ENCODE measurements around the gene MYCL. TPM values are rescaled to one million over a fixed set of nuclear protein-coding genes. Genes with fewer than 3 reads are reported as not detected.

MYCL gene
- total RNA-seq, 1 experiment from 2014 or later = 18.4 TPM

DNA sequence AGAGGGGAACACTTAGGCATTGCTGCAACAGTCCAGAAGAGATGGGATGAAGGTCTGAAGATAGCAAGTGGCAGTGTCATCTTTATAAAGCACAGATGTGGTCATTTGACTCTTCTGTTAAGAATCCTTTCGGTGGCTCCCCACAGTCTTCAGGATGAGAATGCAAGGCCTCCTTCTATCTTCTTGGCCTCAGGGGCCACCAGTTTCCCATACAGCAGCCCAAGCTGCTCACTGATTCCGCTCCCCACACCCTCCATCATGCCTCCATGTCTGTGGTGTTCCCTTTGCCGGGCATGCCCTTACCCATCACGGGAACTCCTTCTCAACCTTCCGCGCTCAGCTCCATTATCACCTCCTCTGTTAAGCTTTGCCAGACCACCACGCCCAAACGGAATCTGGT, 37.1 kb upstream of the MYCL start:
- Histone ChIP-seq H3K27me3 (ENCODE audit: insufficient read depth, low read length) (0 out of 2 replicates have a peak, but pooled peaks cover 2% of the 10 kb centered on the region), H4K8ac (replicated peaks; ENCODE audit: insufficient read length, low read depth, low read length) (no peak overlapping the region), H3K4me2 (ENCODE audit: insufficient read depth, insufficient read length, low read length) (no peak overlapping the region), H3K79me2 (ENCODE audit: insufficient read depth, low read length) (no peaks in the 10 kb centered on the region), H3K27ac (ENCODE audit: insufficient read length, low read depth, low read length) (no peak overlapping the region), H2AFZ (ENCODE audit: low read length) (no peak overlapping the region), H3K9ac (ENCODE audit: extremely low read depth, insufficient read length, low read length) (no peak overlapping the region), H3T11ph (ENCODE audit: low read length) (no peak overlapping the region), H3K56ac (ENCODE audit: insufficient read length, low read depth, low read length) (no peak overlapping the region), H3K9me3 (ENCODE audit: control insufficient read depth, low read depth, low read length) (no peaks in the 10 kb centered on the region), H3K14ac (ENCODE audit: insufficient read depth, low read length) (no peak overlapping the region), H2BK120ac (ENCODE audit: low read depth, low read length, poor library complexity, severe bottlenecking) (no peak overlapping the region), H4K5ac (ENCODE audit: insufficient read length, low read depth, low read length) (no peak overlapping the region), H3K23me2 (ENCODE audit: insufficient read length, low read depth, low read length, poor library complexity, severe bottlenecking) (no peaks in the 10 kb centered on the region), H3K23ac (ENCODE audit: insufficient read length, low read depth, low read length) (no peak overlapping the region), H3K18ac (ENCODE audit: insufficient read length, low read depth, low read length) (no peak overlapping the region), H2AK5ac (ENCODE audit: insufficient read length, low read length) (no peak overlapping the region), H4K91ac (ENCODE audit: insufficient read length, low read depth, low read length) (no peak overlapping the region), H2BK15ac (ENCODE audit: low read depth, low read length) (no peak overlapping the region), H2BK20ac (ENCODE audit: low read depth, low read length, poor library complexity, severe bottlenecking) (no peak overlapping the region), H3K79me1 (ENCODE audit: insufficient read depth, low read depth, low read length, poor library complexity, severe bottlenecking) (no peaks in the 10 kb centered on the region), H2BK12ac (ENCODE audit: insufficient read length, low read depth, low read length) (no peak overlapping the region), H3K4ac (ENCODE audit: low read depth, low read length) (no peak overlapping the region), H2BK5ac (ENCODE audit: insufficient read length, low read length) (no peak overlapping the region), H4K20me1 (ENCODE audit: control insufficient read depth, insufficient read depth, insufficient read length) (no peaks in the 10 kb centered on the region), H3K4me1 (ENCODE audit: insufficient read depth, low read length) (no peaks in the 10 kb centered on the region)
- H3K36me3 Mint-ChIP-seq (ENCODE audit: insufficient read depth in 1 of 3, low read depth in 3 of 3) = no peaks in the 10 kb centered on the region
- DNase-seq = no peak
- H3K9me3 Mint-ChIP-seq = no peaks in the 10 kb centered on the region
- WGBS (ENCODE audit: extremely low coverage, insufficient read length, low lambda C conversion rate) = no CpG with 5 or more reads among the region's 8 CpGs
- TF ChIP-seq, protein P1, sequence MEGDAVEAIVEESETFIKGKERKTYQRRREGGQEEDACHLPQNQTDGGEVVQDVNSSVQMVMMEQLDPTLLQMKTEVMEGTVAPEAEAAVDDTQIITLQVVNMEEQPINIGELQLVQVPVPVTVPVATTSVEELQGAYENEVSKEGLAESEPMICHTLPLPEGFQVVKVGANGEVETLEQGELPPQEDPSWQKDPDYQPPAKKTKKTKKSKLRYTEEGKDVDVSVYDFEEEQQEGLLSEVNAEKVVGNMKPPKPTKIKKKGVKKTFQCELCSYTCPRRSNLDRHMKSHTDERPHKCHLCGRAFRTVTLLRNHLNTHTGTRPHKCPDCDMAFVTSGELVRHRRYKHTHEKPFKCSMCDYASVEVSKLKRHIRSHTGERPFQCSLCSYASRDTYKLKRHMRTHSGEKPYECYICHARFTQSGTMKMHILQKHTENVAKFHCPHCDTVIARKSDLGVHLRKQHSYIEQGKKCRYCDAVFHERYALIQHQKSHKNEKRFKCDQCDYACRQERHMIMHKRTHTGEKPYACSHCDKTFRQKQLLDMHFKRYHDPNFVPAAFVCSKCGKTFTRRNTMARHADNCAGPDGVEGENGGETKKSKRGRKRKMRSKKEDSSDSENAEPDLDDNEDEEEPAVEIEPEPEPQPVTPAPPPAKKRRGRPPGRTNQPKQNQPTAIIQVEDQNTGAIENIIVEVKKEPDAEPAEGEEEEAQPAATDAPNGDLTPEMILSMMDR (conservative IDR thresholded peaks at IDR 0.05) = no peak
- H3K4me3 Mint-ChIP-seq = no peak overlapping the region
- H3K27ac Mint-ChIP-seq = no peak overlapping the region
- peaks cover 17% of the 10 kb centered on the region for H3K27me3 Mint-ChIP-seq (ENCODE audit: low read depth)
- peaks cover 10 to 11% of the 10 kb centered on the region in 2 experiments for H3K4me1 Mint-ChIP-seq
